SK-N-SH treated with all-trans-retinoic acid at 6 μM for 48 hours (cell line): ENCODE results near the gene CDK5RAP3.
"Not testable (repeated sequence)": the region's sequence is repeated elsewhere in the genome, so short reads cannot be mapped to it uniquely, and the experiment has no call there.

Source experiments
- ATAC-seq: fragments of 200-7000 bp; cut with Tn5 transposase; 3 replicates; pipeline ENCODE4 v1.9.1; 2020; ENCODE audit warnings: mild to moderate bottlenecking, moderate library complexity
- BACH2 ChIP-seq: fragments of 250-450 bp; sonication (Bioruptor Pico); IDR thresholded peaks from 2 replicates; pipeline ENCODE4 v1.9.0; 2021; ENCODE audit warnings: mild to moderate bottlenecking, borderline replicate concordance
- CREB5 ChIP-seq: fragments of 250-450 bp; sonication (Bioruptor Pico); IDR thresholded peaks from 2 replicates; pipeline ENCODE4 v1.5.1; 2020; ENCODE audit warnings: low read depth, mild to moderate bottlenecking, moderate library complexity
- CSDC2 ChIP-seq: fragments of 250-450 bp; sonication (Bioruptor Pico); IDR thresholded peaks from 2 replicates; pipeline ENCODE4 v1.5.0; 2020; ENCODE audit warnings: mild to moderate bottlenecking, moderate library complexity
- CSRNP3 ChIP-seq: fragments of 250-450 bp; sonication (Bioruptor Pico); IDR thresholded peaks from 2 replicates; pipeline ENCODE4 v1.5.1; 2021; ENCODE audit warnings: mild to moderate bottlenecking, moderate library complexity
- ESRRG ChIP-seq: fragments of 250-450 bp; sonication (Bioruptor Pico); IDR thresholded peaks from 2 replicates; pipeline ENCODE4 v1.6.1; 2021; ENCODE audit warnings: mild to moderate bottlenecking
- GLIS3 ChIP-seq: fragments of 250-450 bp; sonication (Bioruptor Pico); IDR thresholded peaks from 2 replicates; pipeline ENCODE4 v1.5.0; 2020; ENCODE audit warnings: mild to moderate bottlenecking, moderate library complexity
- ISL1 ChIP-seq: fragments of 250-450 bp; sonication (Bioruptor Pico); IDR thresholded peaks from 2 replicates; pipeline ENCODE4 v2.1.2; 2022; ENCODE audit warnings: mild to moderate bottlenecking, moderate library complexity
- OSR1 ChIP-seq: fragments of 250-450 bp; sonication (Bioruptor Pico); IDR thresholded peaks from 2 replicates; pipeline ENCODE4 v1.8.0; 2022; ENCODE audit warnings: moderate library complexity, mild to moderate bottlenecking, inconsistent platforms
- PATZ1 ChIP-seq: fragments of 250-450 bp; sonication (Bioruptor Pico); IDR thresholded peaks from 2 replicates; pipeline ENCODE4 v1.8.0; 2020; ENCODE audit warnings: mild to moderate bottlenecking, moderate library complexity, borderline replicate concordance
- POU6F1 ChIP-seq: fragments of 250-450 bp; sonication (Bioruptor Pico); IDR thresholded peaks from 2 replicates; pipeline ENCODE4 v1.8.0; 2021; ENCODE audit warnings: low read depth, mild to moderate bottlenecking, moderate library complexity, borderline replicate concordance
- PPARA ChIP-seq: fragments of 250-450 bp; sonication (Bioruptor Pico); IDR thresholded peaks from 2 replicates; pipeline ENCODE4 v1.5.0; 2020; ENCODE audit warnings: mild to moderate bottlenecking, borderline replicate concordance
- RARB ChIP-seq: fragments of 250-450 bp; sonication (Bioruptor Pico); IDR thresholded peaks from 2 replicates; pipeline ENCODE4 v1.8.0; 2021; ENCODE audit warnings: mild to moderate bottlenecking, moderate library complexity
- SNAI2 ChIP-seq: fragments of 250-450 bp; sonication (Bioruptor Pico); IDR thresholded peaks from 2 replicates; pipeline ENCODE4 v1.5.0; 2020; ENCODE audit warnings: mild to moderate bottlenecking, moderate library complexity
- TCF4 ChIP-seq: fragments of 250-450 bp; sonication (Bioruptor Pico); IDR thresholded peaks from 2 replicates; pipeline ENCODE4 v1.8.0; 2021; ENCODE audit warnings: mild to moderate bottlenecking, moderate library complexity, borderline replicate concordance
- TOX ChIP-seq: fragments of 250-450 bp; sonication (Bioruptor Pico); IDR thresholded peaks from 2 replicates; pipeline ENCODE4 v1.8.0; 2021; ENCODE audit warnings: mild to moderate bottlenecking, moderate library complexity, borderline replicate concordance
- ZC3H10 ChIP-seq: fragments of 250-450 bp; sonication (Bioruptor Pico); IDR thresholded peaks from 2 replicates; pipeline ENCODE4 v1.5.1; 2021; ENCODE audit warnings: mild to moderate bottlenecking, moderate library complexity
- ZFP3 ChIP-seq: fragments of 250-450 bp; sonication (Bioruptor Pico); IDR thresholded peaks from 2 replicates; pipeline ENCODE4 v1.5.0; 2020; ENCODE audit warnings: mild to moderate bottlenecking, moderate library complexity
- ZFP30 ChIP-seq: fragments of 450-650 bp; formaldehyde crosslinking; IDR thresholded peaks from 2 replicates; pipeline ENCODE4 v1.5.0; 2022; ENCODE audit warnings: mild to moderate bottlenecking, moderate library complexity
- ZNF565 ChIP-seq: fragments of 450-650 bp; formaldehyde crosslinking; conservative IDR thresholded peaks from 2 replicates; pipeline ENCODE4 v1.5.0; 2020; ENCODE audit warnings: low read depth, mild to moderate bottlenecking, moderate library complexity
- ZNF70 ChIP-seq: fragments of 450-650 bp; formaldehyde crosslinking; IDR thresholded peaks from 2 replicates; pipeline ENCODE4 v1.5.0; 2020; ENCODE audit warnings: mild to moderate bottlenecking, moderate library complexity
- ZNF8 ChIP-seq: fragments of 450-650 bp; formaldehyde crosslinking; IDR thresholded peaks from 2 replicates; pipeline ENCODE4 v1.5.0; 2020; ENCODE audit warnings: mild to moderate bottlenecking, moderate library complexity

The CDK5RAP3 gene

GRCh38 chr17:47998044-47998443 lies 27.1 kb downstream of the CDK5RAP3 start:
- TF ChIP-seq RARB (CRISPR knock-in tag) (no peak), TOX (CRISPR knock-in tag) (no peak), ISL1 (no peak), BACH2 (no peak), ZNF8 (CRISPR knock-in tag) (no peak), ZC3H10 (CRISPR knock-in tag) (no peak), PPARA (CRISPR knock-in tag) (no peak), CSRNP3 (no peak), CSDC2 (no peak), TCF4 (no peak), PATZ1 (CRISPR knock-in tag) (no peak), ESRRG (CRISPR knock-in tag) (no peak), ZNF565 (CRISPR knock-in tag) (no peak), SNAI2 (no peak), OSR1 (CRISPR knock-in tag) (no peak), GLIS3 (CRISPR knock-in tag) (no peak), ZFP30 (CRISPR knock-in tag) (no peak), ZFP3 (CRISPR knock-in tag) (no peak), CREB5 (CRISPR knock-in tag) (no peak), POU6F1 (CRISPR knock-in tag) (no peak)
- no peak for ATAC-seq

- no peak for ATAC-seq
- no peak for TF ChIP-seq PPARA (CRISPR knock-in tag)
- TF ChIP-seq ZNF70: no peak
- TF ChIP-seq TOX (CRISPR knock-in tag): no peak
Measured at GRCh38 chr17:47999582-47999981, 28.7 kb downstream of the CDK5RAP3 start.

GRCh38 chr17:48001197-48001596 lies 30.3 kb downstream of the CDK5RAP3 start:
- ATAC-seq: no peak
- TF ChIP-seq ISL1 (peak; percentile 12; the same call in 1 of the 2 replicates), POU6F1 (CRISPR knock-in tag) (no peak)

GRCh38 chr17:48001657-48002056 lies 30.7 kb downstream of the CDK5RAP3 start:
- not testable (repeated sequence) for ATAC-seq
- 0 out of 2 replicates have a peak, but pooled peaks have one; percentile 2 for TF ChIP-seq ISL1
